Measurements from ENCODE around the gene PARD3. TPM values are rescaled to one million over a fixed set of nuclear protein-coding genes. Genes with fewer than 3 reads are reported as not detected.

Gene PARD3
- total RNA-seq, 2 donors from 2014 or later = 36.1 to 48.5 TPM

GRCh38 chr10:34484164-34484563 is 330.9 kb downstream of the PARD3 start:
- no peaks in the 10 kb centered on the region for H3K9me3 ChIP-seq
- no peaks in the 10 kb centered on the region for H3K27me3 ChIP-seq
- H3K4me3 ChIP-seq = no peak overlapping the region
- no peak for ATAC-seq
- DNase-seq = no peak
- no peak overlapping the region for H3K27ac ChIP-seq
- H3K4me1 ChIP-seq = no peaks in the 10 kb centered on the region
- no peaks in the 10 kb centered on the region for H3K36me3 ChIP-seq (replicated peaks in 1 of 2; ENCODE audit: insufficient read depth in 1 of 2, low read depth in 2 of 2)
- 68 to 69% methylated on average over 4 of the region's 4 CpGs for WGBS, 2 donors
- no peak for TF ChIP-seq POLR2A (IDR thresholded peaks at IDR 0.05)
- intact Hi-C loops (cut with DNase I) = no loop called here

GRCh38 chr10:34480345-34480744 is 334.8 kb downstream of the PARD3 start:
- Histone ChIP-seq H3K36me3 (replicated peaks in 1 of 2; ENCODE audit: insufficient read depth in 1 of 2, low read depth in 2 of 2) (no peaks in the 10 kb centered on the region), H3K4me3 (no peak overlapping the region), H3K9me3 (no peaks in the 10 kb centered on the region), H3K4me1 (no peaks in the 10 kb centered on the region), H3K27ac (no peak overlapping the region), H3K27me3 (no peaks in the 10 kb centered on the region)
- 85 to 86% methylated on average over 4 of the region's 4 CpGs for WGBS, 2 donors
- intact Hi-C loops (cut with DNase I) = no loop called here
- no peak for DNase-seq
- TF ChIP-seq CTCF (IDR thresholded peaks at IDR 0.05) = no peak
- TF ChIP-seq POLR2A (IDR thresholded peaks at IDR 0.05) = no peak
- no peak for ATAC-seq

GRCh38 chr10:34479520-34480179 is 335.4 kb downstream of the PARD3 start:
- TF ChIP-seq POLR2A (IDR thresholded peaks at IDR 0.05) (no peak), CTCF (IDR thresholded peaks at IDR 0.05) (no peak)
- intact Hi-C loops (cut with DNase I) = no loop called here
- Histone ChIP-seq H3K4me3 (no peak overlapping the region), H3K4me1 (no peaks in the 10 kb centered on the region), H3K9me3 (no peaks in the 10 kb centered on the region), H3K36me3 (replicated peaks in 1 of 2; ENCODE audit: insufficient read depth in 1 of 2, low read depth in 2 of 2) (no peaks in the 10 kb centered on the region), H3K27me3 (no peaks in the 10 kb centered on the region), H3K27ac (no peak overlapping the region)
- DNase-seq (no peak), ATAC-seq (no peak)
- 90 to 93% methylated on average over 7 of the region's 7 CpGs for WGBS, 2 donors

- DNase-seq (no peak), ATAC-seq (no peak)
- no peak overlapping the region for H3K4me3 ChIP-seq
- H3K36me3 ChIP-seq (replicated peaks in 1 of 2; ENCODE audit: insufficient read depth in 1 of 2, low read depth in 2 of 2) = no peaks in the 10 kb centered on the region
- no peak for TF ChIP-seq CTCF (IDR thresholded peaks at IDR 0.05)
- no peak for TF ChIP-seq POLR2A (IDR thresholded peaks at IDR 0.05)
- intact Hi-C loops (cut with DNase I) = no loop called here
- WGBS, 2 donors = 96 to 97% methylated on average over 2 of the region's 2 CpGs
- H3K9me3 ChIP-seq = no peaks in the 10 kb centered on the region
- H3K27ac ChIP-seq = no peak overlapping the region
- H3K27me3 ChIP-seq = no peaks in the 10 kb centered on the region
- H3K4me1 ChIP-seq = no peaks in the 10 kb centered on the region
Measured at GRCh38 chr10:34477249-34477648, 337.8 kb downstream of the PARD3 start.

GRCh38 chr10:34476608-34477007 is 338.5 kb downstream of the PARD3 start:
- no peak overlapping the region for H3K27ac ChIP-seq
- H3K4me1 ChIP-seq = no peaks in the 10 kb centered on the region
- ATAC-seq (no peak), DNase-seq (no peak)
- no peaks in the 10 kb centered on the region for H3K9me3 ChIP-seq
- TF ChIP-seq POLR2A (IDR thresholded peaks at IDR 0.05) (no peak), CTCF (IDR thresholded peaks at IDR 0.05) (no peak)
- intact Hi-C loops (cut with DNase I) = no loop called here
- 96 to 97% methylated on average over 3 of the region's 3 CpGs for WGBS, 2 donors
- no peaks in the 10 kb centered on the region for H3K27me3 ChIP-seq
- H3K36me3 ChIP-seq (replicated peaks in 1 of 2; ENCODE audit: insufficient read depth in 1 of 2, low read depth in 2 of 2) = no peaks in the 10 kb centered on the region
- H3K4me3 ChIP-seq = no peak overlapping the region
